Camera-type eye (tissue), 1 donor: ENCODE results near the gene SCN3A. TPM values are rescaled to one million over a fixed set of nuclear protein-coding genes. Genes with fewer than 3 reads are reported as not detected.

ENCODE experiments used
- total RNA-seq: library from RNA; depleted of rRNA; stranded (reverse); fragments of >200 nt; gene quantifications from one replicate; pipeline ENCODE4 v1.2.3, GENCODE V29; 2014

SCN3A gene
- total RNA-seq, result 40.8 TPM

GRCh38 chr2:165203689-165204559 lies at the start of gene SCN3A:
Gene SCN3A (minus strand): TSS chr2:165204050. CDS start chr2:165176394, 27,656 bp downstream.

DNA sequence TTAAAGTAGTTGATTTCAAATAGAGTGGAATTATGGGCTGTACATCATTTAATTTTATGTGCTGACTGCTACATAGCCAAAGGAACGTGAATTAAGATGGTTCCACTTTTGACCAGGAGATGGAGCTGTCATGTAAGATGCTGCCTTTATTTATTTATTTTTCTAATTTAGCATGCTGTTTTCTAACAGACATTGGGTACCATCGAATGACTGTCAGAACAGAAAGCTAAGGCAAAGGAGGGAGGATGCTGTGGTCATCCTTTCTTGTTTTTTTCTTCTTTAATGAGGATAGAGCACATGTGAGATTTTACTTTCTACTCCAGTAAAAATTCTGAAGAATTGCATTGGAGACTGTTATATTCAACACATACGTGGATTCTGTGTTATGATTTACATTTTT lies 35.4 kb upstream of the SCN3A start, which contains the start of gene SCN2A:
TSS of gene SCN2A (plus strand) at position 185 of the 400 bp plus-strand sequence. CDS start 56,410 bp downstream, outside the sequence.

Other genes starting within 250 kb of the SCN3A start
- gene SLC38A11, start 248.5 kb downstream of the SCN3A start, total RNA-seq, result 52.7 TPM
- 24.2 TPM for gene SCN2A, start 35.4 kb upstream of the SCN3A start, total RNA-seq